SK-N-SH treated with all-trans-retinoic acid at 6 μM for 48 hours (cell line): ENCODE measurements around the gene CRIP1.

ENCODE experiments used
- ATAC-seq: fragments of 200-7000 bp; cut with Tn5 transposase; 3 replicates; pipeline ENCODE4 v1.9.1; 2020; ENCODE audit warnings: mild to moderate bottlenecking, moderate library complexity
- BACH2 ChIP-seq: fragments of 250-450 bp; sonication (Bioruptor Pico); IDR thresholded peaks from 2 replicates; pipeline ENCODE4 v1.9.0; 2021; ENCODE audit warnings: mild to moderate bottlenecking, borderline replicate concordance
- CSDC2 ChIP-seq: fragments of 250-450 bp; sonication (Bioruptor Pico); IDR thresholded peaks from 2 replicates; pipeline ENCODE4 v1.5.0; 2020; ENCODE audit warnings: mild to moderate bottlenecking, moderate library complexity
- ESRRG ChIP-seq: fragments of 250-450 bp; sonication (Bioruptor Pico); IDR thresholded peaks from 2 replicates; pipeline ENCODE4 v1.6.1; 2021; ENCODE audit warnings: mild to moderate bottlenecking
- ISL1 ChIP-seq: fragments of 250-450 bp; sonication (Bioruptor Pico); IDR thresholded peaks from 2 replicates; pipeline ENCODE4 v2.1.2; 2022; ENCODE audit warnings: mild to moderate bottlenecking, moderate library complexity
- PATZ1 ChIP-seq: fragments of 250-450 bp; sonication (Bioruptor Pico); IDR thresholded peaks from 2 replicates; pipeline ENCODE4 v1.8.0; 2020; ENCODE audit warnings: mild to moderate bottlenecking, moderate library complexity, borderline replicate concordance
- PPARA ChIP-seq: fragments of 250-450 bp; sonication (Bioruptor Pico); IDR thresholded peaks from 2 replicates; pipeline ENCODE4 v1.5.0; 2020; ENCODE audit warnings: mild to moderate bottlenecking, borderline replicate concordance
- RARB ChIP-seq: fragments of 250-450 bp; sonication (Bioruptor Pico); IDR thresholded peaks from 2 replicates; pipeline ENCODE4 v1.8.0; 2021; ENCODE audit warnings: mild to moderate bottlenecking, moderate library complexity
- SNAI2 ChIP-seq: fragments of 250-450 bp; sonication (Bioruptor Pico); IDR thresholded peaks from 2 replicates; pipeline ENCODE4 v1.5.0; 2020; ENCODE audit warnings: mild to moderate bottlenecking, moderate library complexity
- TCF4 ChIP-seq: fragments of 250-450 bp; sonication (Bioruptor Pico); IDR thresholded peaks from 2 replicates; pipeline ENCODE4 v1.8.0; 2021; ENCODE audit warnings: mild to moderate bottlenecking, moderate library complexity, borderline replicate concordance
- ZC3H10 ChIP-seq: fragments of 250-450 bp; sonication (Bioruptor Pico); IDR thresholded peaks from 2 replicates; pipeline ENCODE4 v1.5.1; 2021; ENCODE audit warnings: mild to moderate bottlenecking, moderate library complexity
- ZFP3 ChIP-seq: fragments of 250-450 bp; sonication (Bioruptor Pico); IDR thresholded peaks from 2 replicates; pipeline ENCODE4 v1.5.0; 2020; ENCODE audit warnings: mild to moderate bottlenecking, moderate library complexity
- ZFP30 ChIP-seq: fragments of 450-650 bp; formaldehyde crosslinking; IDR thresholded peaks from 2 replicates; pipeline ENCODE4 v1.5.0; 2022; ENCODE audit warnings: mild to moderate bottlenecking, moderate library complexity
- ZNF565 ChIP-seq: fragments of 450-650 bp; formaldehyde crosslinking; conservative IDR thresholded peaks from 2 replicates; pipeline ENCODE4 v1.5.0; 2020; ENCODE audit warnings: low read depth, mild to moderate bottlenecking, moderate library complexity
- ZNF8 ChIP-seq: fragments of 450-650 bp; formaldehyde crosslinking; IDR thresholded peaks from 2 replicates; pipeline ENCODE4 v1.5.0; 2020; ENCODE audit warnings: mild to moderate bottlenecking, moderate library complexity
- TF ChIP-seq, protein P1 (sequence below): fragments of 250-450 bp; sonication (Bioruptor Pico); IDR thresholded peaks from 2 replicates; pipeline ENCODE4 v1.5.1; 2020; ENCODE audit warnings: low read depth, mild to moderate bottlenecking, moderate library complexity
- TF ChIP-seq, protein P2 (sequence below): fragments of 250-450 bp; sonication (Bioruptor Pico); IDR thresholded peaks from 2 replicates; pipeline ENCODE4 v1.8.0; 2021; ENCODE audit warnings: low read depth, mild to moderate bottlenecking, moderate library complexity, borderline replicate concordance
- TF ChIP-seq, protein P3 (sequence below): fragments of 250-450 bp; sonication (Bioruptor Pico); IDR thresholded peaks from 2 replicates; pipeline ENCODE4 v1.5.0; 2020; ENCODE audit warnings: mild to moderate bottlenecking, moderate library complexity

The CRIP1 gene

GRCh38 chr14:105471823-105472485 lies 14.7 kb upstream of the CRIP1 start:
- no peak for ATAC-seq
- TF ChIP-seq SNAI2 (no peak), ZNF565 (CRISPR knock-in tag) (no peak), RARB (CRISPR knock-in tag) (no peak), TCF4 (CRISPR knock-in tag) (no peak), ZFP3 (CRISPR knock-in tag) (no peak), CSDC2 (CRISPR knock-in tag) (no peak), ZNF8 (CRISPR knock-in tag) (no peak), BACH2 (no peak), PPARA (no peak), PATZ1 (no peak), ISL1 (CRISPR knock-in tag) (no peak), ZFP30 (no peak)
- TF ChIP-seq, protein P1, sequence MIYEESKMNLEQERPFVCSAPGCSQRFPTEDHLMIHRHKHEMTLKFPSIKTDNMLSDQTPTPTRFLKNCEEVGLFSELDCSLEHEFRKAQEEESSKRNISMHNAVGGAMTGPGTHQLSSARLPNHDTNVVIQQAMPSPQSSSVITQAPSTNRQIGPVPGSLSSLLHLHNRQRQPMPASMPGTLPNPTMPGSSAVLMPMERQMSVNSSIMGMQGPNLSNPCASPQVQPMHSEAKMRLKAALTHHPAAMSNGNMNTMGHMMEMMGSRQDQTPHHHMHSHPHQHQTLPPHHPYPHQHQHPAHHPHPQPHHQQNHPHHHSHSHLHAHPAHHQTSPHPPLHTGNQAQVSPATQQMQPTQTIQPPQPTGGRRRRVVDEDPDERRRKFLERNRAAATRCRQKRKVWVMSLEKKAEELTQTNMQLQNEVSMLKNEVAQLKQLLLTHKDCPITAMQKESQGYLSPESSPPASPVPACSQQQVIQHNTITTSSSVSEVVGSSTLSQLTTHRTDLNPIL = no peak
- TF ChIP-seq, protein P2, sequence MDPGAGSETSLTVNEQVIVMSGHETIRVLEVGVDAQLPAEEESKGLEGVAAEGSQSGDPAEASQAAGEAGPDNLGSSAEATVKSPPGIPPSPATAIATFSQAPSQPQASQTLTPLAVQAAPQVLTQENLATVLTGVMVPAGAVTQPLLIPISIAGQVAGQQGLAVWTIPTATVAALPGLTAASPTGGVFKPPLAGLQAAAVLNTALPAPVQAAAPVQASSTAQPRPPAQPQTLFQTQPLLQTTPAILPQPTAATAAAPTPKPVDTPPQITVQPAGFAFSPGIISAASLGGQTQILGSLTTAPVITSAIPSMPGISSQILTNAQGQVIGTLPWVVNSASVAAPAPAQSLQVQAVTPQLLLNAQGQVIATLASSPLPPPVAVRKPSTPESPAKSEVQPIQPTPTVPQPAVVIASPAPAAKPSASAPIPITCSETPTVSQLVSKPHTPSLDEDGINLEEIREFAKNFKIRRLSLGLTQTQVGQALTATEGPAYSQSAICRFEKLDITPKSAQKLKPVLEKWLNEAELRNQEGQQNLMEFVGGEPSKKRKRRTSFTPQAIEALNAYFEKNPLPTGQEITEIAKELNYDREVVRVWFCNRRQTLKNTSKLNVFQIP = no peak
- TF ChIP-seq, protein P3, sequence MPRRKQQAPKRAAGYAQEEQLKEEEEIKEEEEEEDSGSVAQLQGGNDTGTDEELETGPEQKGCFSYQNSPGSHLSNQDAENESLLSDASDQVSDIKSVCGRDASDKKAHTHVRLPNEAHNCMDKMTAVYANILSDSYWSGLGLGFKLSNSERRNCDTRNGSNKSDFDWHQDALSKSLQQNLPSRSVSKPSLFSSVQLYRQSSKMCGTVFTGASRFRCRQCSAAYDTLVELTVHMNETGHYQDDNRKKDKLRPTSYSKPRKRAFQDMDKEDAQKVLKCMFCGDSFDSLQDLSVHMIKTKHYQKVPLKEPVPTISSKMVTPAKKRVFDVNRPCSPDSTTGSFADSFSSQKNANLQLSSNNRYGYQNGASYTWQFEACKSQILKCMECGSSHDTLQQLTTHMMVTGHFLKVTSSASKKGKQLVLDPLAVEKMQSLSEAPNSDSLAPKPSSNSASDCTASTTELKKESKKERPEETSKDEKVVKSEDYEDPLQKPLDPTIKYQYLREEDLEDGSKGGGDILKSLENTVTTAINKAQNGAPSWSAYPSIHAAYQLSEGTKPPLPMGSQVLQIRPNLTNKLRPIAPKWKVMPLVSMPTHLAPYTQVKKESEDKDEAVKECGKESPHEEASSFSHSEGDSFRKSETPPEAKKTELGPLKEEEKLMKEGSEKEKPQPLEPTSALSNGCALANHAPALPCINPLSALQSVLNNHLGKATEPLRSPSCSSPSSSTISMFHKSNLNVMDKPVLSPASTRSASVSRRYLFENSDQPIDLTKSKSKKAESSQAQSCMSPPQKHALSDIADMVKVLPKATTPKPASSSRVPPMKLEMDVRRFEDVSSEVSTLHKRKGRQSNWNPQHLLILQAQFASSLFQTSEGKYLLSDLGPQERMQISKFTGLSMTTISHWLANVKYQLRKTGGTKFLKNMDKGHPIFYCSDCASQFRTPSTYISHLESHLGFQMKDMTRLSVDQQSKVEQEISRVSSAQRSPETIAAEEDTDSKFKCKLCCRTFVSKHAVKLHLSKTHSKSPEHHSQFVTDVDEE (CRISPR knock-in tag) = no peak

GRCh38 chr14:105472486-105472991 lies 14.1 kb upstream of the CRIP1 start:
- ATAC-seq = no peak
- TF ChIP-seq, protein P3 (CRISPR knock-in tag) = no peak
- TF ChIP-seq ZNF565 (CRISPR knock-in tag) (no peak), ZFP3 (CRISPR knock-in tag) (no peak), PATZ1 (no peak), SNAI2 (no peak), ZC3H10 (CRISPR knock-in tag) (no peak), ESRRG (CRISPR knock-in tag) (no peak), CSDC2 (CRISPR knock-in tag) (no peak), BACH2 (no peak), ISL1 (CRISPR knock-in tag) (no peak)
- TF ChIP-seq, protein P2 = no peak
